GM12875 (cell line): Measurements from ENCODE around the gene SLC22A3.
"Not testable (repeated sequence)": the region's sequence is repeated elsewhere in the genome, so short reads cannot be mapped to it uniquely, and the experiment has no call there.

ENCODE experiments used
- H3K4me3 ChIP-seq: one replicate; pipeline ENCODE4 v1.5.1; 2011; ENCODE audit warnings: low read depth, low read length, control low read depth
- TF ChIP-seq, protein P1 (sequence below): IDR thresholded peaks from 2 replicates; pipeline ENCODE4 v1.5.1; 2011; ENCODE audit warnings: low read depth, mild to moderate bottlenecking, control low read depth, inconsistent platforms, low read length, moderate library complexity, borderline replicate concordance; ENCODE audit not compliant: insufficient read depth

The SLC22A3 gene, protein sequence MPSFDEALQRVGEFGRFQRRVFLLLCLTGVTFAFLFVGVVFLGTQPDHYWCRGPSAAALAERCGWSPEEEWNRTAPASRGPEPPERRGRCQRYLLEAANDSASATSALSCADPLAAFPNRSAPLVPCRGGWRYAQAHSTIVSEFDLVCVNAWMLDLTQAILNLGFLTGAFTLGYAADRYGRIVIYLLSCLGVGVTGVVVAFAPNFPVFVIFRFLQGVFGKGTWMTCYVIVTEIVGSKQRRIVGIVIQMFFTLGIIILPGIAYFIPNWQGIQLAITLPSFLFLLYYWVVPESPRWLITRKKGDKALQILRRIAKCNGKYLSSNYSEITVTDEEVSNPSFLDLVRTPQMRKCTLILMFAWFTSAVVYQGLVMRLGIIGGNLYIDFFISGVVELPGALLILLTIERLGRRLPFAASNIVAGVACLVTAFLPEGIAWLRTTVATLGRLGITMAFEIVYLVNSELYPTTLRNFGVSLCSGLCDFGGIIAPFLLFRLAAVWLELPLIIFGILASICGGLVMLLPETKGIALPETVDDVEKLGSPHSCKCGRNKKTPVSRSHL

DNA sequence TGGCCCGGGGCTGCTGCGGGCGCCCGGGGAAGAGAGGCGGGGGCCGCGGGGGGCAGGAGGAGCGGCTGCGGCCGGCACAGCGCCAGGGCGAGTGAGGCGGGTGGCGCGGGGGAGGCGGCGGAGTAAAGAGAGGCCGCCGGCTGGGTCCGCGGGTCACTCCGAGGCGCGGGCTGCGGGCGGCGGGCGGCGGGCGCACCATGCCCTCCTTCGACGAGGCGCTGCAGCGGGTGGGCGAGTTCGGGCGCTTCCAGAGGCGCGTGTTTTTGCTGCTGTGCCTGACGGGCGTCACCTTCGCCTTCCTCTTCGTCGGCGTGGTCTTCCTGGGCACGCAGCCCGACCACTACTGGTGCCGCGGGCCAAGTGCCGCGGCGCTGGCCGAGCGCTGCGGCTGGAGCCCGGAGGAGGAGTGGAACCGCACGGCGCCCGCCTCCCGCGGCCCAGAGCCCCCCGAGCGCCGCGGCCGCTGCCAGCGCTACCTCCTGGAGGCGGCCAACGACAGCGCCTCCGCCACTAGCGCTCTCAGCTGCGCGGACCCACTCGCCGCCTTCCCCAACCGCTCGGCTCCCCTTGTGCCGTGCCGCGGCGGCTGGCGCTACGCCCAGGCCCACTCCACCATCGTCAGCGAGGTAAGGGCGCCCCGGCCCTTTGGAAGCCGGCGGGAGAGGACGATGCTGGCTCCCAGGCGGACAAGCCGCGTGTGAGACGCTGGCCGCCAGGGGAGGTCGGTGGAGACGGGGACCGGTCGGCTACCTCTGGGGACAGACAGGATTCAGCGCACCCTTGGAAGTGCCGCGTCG lies at the start of gene SLC22A3:
Gene SLC22A3 (plus strand): TSS at position 156 of the 797 bp plus-strand sequence. CDS start 42 bp downstream, at position 198.
- no peak within 1 kb of the TSS for H3K4me3 ChIP-seq
- TF ChIP-seq, protein P1, sequence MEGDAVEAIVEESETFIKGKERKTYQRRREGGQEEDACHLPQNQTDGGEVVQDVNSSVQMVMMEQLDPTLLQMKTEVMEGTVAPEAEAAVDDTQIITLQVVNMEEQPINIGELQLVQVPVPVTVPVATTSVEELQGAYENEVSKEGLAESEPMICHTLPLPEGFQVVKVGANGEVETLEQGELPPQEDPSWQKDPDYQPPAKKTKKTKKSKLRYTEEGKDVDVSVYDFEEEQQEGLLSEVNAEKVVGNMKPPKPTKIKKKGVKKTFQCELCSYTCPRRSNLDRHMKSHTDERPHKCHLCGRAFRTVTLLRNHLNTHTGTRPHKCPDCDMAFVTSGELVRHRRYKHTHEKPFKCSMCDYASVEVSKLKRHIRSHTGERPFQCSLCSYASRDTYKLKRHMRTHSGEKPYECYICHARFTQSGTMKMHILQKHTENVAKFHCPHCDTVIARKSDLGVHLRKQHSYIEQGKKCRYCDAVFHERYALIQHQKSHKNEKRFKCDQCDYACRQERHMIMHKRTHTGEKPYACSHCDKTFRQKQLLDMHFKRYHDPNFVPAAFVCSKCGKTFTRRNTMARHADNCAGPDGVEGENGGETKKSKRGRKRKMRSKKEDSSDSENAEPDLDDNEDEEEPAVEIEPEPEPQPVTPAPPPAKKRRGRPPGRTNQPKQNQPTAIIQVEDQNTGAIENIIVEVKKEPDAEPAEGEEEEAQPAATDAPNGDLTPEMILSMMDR: no peak

DNA sequence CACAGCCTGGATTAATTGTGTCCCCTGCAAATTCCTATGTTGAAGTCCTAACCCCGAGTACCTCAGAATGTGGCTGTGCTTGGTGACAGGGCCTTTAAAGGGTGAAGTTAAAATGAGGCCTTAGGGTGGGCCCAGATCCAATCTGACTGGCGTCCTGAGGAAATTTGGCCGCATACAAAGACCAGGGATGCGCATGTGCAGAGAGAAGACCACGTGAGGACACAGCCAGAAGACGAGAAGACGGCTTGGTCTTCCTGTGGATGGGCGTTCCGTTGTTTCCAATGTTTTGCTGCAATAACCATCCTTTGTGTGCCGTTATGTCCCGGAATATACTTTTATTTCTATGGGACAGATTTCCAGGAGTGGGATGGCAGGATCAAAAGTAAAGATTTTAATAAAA lies 48.6 kb upstream of the SLC22A3 start:
- no peak overlapping the region for H3K4me3 ChIP-seq

DNA sequence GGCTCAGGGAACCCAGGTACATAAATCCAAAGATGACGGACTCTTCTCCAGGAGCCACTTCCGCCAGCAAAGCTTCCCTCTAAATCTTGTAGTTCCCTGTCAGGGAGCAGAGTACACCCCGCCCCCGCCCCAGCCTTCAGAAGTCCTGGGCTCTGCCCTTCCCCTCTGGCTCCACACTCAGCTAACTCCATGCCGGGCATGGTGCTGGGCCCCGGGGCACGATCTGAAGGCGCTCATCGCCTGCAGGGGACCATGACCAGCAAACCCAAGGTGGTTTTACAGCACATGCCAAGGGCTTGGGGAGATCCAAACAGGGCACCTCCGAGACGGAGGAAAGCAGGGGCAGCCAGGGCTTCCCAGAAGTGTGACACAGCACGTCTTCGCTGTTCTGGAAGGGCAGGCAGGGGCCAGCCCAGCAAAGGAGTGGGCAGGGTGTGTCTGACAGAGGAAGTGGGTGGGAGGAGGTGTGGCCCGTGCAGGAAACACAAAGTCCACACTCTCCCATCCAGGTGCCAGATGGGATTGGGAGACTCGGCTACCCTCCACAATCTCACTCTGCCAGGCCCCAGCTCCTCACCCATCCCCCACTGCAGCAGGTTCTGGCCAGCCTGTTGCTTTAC lies 48.0 kb upstream of the SLC22A3 start:
- TF ChIP-seq, protein P1: no peak
- H3K4me3 ChIP-seq: no peak overlapping the region

More for the DNA sequence above, 48.6 kb upstream of the SLC22A3 start:
- TF ChIP-seq, protein P1: no peak

DNA sequence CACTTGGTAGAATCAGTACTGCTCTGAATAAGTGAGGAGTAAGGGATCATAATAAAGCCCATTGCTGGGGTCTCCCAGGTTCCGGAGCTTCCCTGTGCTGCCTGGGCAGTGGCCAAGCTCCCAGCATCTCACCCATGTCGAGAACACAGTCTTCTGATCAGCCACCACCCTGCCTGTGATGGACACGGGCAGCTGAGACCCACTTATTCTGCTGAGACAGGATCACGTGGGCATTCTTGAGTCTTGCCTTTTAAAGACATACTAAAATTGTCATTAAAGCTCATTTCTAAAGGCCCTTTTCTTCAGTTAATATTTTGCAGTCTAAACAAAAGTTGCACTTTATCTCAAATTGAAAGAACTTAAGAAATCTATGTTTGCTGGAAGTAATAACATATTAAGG lies 46.8 kb upstream of the SLC22A3 start:
- TF ChIP-seq, protein P1: no peak

DNA sequence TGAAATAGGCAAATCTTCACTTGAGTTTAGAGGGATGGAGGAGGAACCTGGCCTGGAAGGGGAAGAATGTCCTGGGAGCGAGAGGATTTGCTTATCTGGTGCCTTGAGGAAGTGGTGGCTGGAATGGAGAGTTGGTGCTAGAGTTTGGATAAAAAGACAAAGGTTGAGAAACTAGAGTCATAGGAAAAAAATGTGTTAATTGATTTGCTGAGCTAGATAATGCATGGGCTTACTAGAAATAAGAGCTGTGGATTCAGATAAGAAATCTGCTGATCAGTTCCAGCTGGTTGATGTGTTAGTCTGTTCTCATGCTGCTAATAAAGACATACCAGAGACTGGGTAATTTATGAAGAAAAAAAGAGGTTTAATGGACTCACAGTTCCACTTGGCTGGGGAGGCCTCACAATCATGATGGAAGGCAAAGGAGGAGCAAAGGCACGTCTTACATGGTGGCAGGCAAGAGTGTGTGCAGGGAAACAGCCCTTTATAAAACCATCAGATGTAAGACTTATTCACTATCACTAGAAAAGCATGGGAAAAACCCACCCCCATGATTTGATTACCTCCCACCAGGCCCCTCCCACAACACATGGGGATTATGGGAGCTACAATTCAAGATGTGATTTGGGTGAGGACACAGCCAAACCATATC lies 45.6 kb upstream of the SLC22A3 start:
- not testable (repeated sequence) for H3K4me3 ChIP-seq

More for the DNA sequence above, 46.8 kb upstream of the SLC22A3 start:
- H3K4me3 ChIP-seq: no peak overlapping the region

DNA sequence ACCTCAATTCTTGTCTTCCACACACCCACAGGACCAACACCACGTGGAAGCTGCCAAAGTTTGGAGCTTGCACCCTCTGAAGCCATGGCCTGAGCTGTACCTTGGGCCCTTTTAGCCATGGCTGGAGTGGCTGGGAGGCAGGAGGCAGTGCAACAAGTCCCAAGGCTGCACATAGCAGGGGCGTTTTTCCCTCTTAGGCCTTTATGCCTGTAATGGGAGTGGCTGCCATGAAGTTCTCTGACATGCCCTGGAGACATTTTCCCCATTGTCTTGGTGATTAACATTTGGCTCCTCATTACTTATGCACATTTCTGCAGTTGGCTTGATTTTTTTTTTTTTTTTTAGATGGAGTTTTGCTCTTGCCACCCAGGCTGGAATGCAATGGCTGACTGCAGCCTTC lies 44.4 kb upstream of the SLC22A3 start:
- H3K4me3 ChIP-seq: no peak overlapping the region
- TF ChIP-seq, protein P1: no peak
